K562 (cell line): Measurements from ENCODE around the gene PRKACA. TPM values are rescaled to one million over a fixed set of nuclear protein-coding genes. Genes with fewer than 3 reads are reported as not detected.

Source experiments
- BRD9 ChIP-seq: fragments of 450-650 bp; IDR thresholded peaks from 2 replicates; pipeline ENCODE4 v1.6.1; 2018; ENCODE audit warnings: low read depth; ENCODE audit not compliant: partially characterized antibody
- CSDE1 ChIP-seq, 2 experiments: fragments of 450-650 bp; IDR thresholded peaks; 2 replicates each; pipeline ENCODE4 v1.6.1; 2016; ENCODE audit warnings: mild to moderate bottlenecking in 1 of 2
- E2F3 ChIP-seq: fragments of 250-450 bp; sonication (Bioruptor Pico); IDR thresholded peaks from 2 replicates; pipeline ENCODE4 v1.4.0; 2020; ENCODE audit warnings: mild to moderate bottlenecking
- EZH2 ChIP-seq: IDR thresholded peaks from 2 replicates; pipeline ENCODE4 v1.6.1; 2012; ENCODE audit warnings: low read depth, mild to moderate bottlenecking, inconsistent platforms, low read length, borderline replicate concordance
- GMEB1 ChIP-seq: fragments of 250-450 bp; sonication (Bioruptor Pico); IDR thresholded peaks from 2 replicates; pipeline ENCODE4 v1.4.0; 2020; ENCODE audit warnings: mild to moderate bottlenecking
- JUNB ChIP-seq: fragments of 450-650 bp; formaldehyde crosslinking; conservative IDR thresholded peaks from 2 replicates; pipeline ENCODE4 v1.4.0; 2020; ENCODE audit warnings: mild to moderate bottlenecking
- NONO ChIP-seq, 2 experiments: fragments of 200-400 bp in 1 of 2; fragments of 450-650 bp in 1 of 2; formaldehyde crosslinking in 1 of 2; IDR thresholded peaks; 2 replicates each; pipeline ENCODE4 v1.6.1; 2017; ENCODE audit warnings: low read depth in 2 of 2, mild to moderate bottlenecking in 2 of 2, moderate library complexity in 2 of 2, low read length in 1 of 2
- RERE ChIP-seq: sonication (generic); formaldehyde crosslinking; IDR thresholded peaks from 2 replicates; pipeline ENCODE4 v1.8.0; 2023; ENCODE audit warnings: missing genetic modification reagents, mild to moderate bottlenecking, borderline replicate concordance
- TARDBP ChIP-seq: fragments of 450-650 bp; IDR thresholded peaks from 2 replicates; pipeline ENCODE4 v1.6.1; 2016
- TCF15 ChIP-seq: fragments of 250-450 bp; sonication (Bioruptor Pico); IDR thresholded peaks from 2 replicates; pipeline ENCODE4 v1.8.0; 2022; ENCODE audit warnings: moderate library complexity, mild to moderate bottlenecking, inconsistent platforms
- TSHZ1 ChIP-seq: fragments of 250-450 bp; sonication (Bioruptor Pico); IDR thresholded peaks from 2 replicates; pipeline ENCODE4 v1.4.0; 2020; ENCODE audit warnings: mild to moderate bottlenecking, moderate library complexity
- YBX1 ChIP-seq: fragments of 450-650 bp; IDR thresholded peaks from 2 replicates; pipeline ENCODE4 v1.7.1; 2016; ENCODE audit warnings: mild to moderate bottlenecking
- ZNF395 ChIP-seq: fragments of 200-800 bp; sonication (Bioruptor generic); IDR thresholded peaks from 2 replicates; pipeline ENCODE4 v1.6.1; 2017; ENCODE audit warnings: missing genetic modification characterization, missing compliant biosample characterization
- ZNF699 ChIP-seq: fragments of 250-450 bp; sonication (Bioruptor Pico); IDR thresholded peaks from 2 replicates; pipeline ENCODE4 v1.8.0; 2021; ENCODE audit warnings: mild to moderate bottlenecking, moderate library complexity; ENCODE audit not compliant: insufficient replicate concordance
- ZNF764 ChIP-seq: fragments of 250-450 bp; sonication (Bioruptor Pico); IDR thresholded peaks from 2 replicates; pipeline ENCODE4 v1.4.0; 2020; ENCODE audit warnings: low read depth, mild to moderate bottlenecking, moderate library complexity
- polyA plus RNA-seq, 8 experiments: library from polyadenylated mRNA; depleted of rRNA in 4 of 8; stranded (reverse) in 5 of 8; unstranded in 3 of 8; fragments of >200 nt; fragmentation: Nextera tagmentation in 2 of 8; fragmentation: Illumina TruSeq in 1 of 8; extraction: Ambion mirVana in 2 of 8; extraction: Trizol in 1 of 8; gene quantifications; 2 replicates each; pipeline versions ENCODE4 v1.2.1 to v1.2.3, GENCODE V29; 2011 to 2014; ENCODE audit warnings: inconsistent platforms in 1 of 8, missing spikeins in 1 of 8
- total RNA-seq, 7 experiments: library from RNA; depleted of rRNA in 6 of 7; stranded (reverse); fragments of >200 nt in 6 of 7; fragmentation: Illumina TruSeq in 2 of 7; extraction: Trizol in 2 of 7; gene quantifications; 2 replicates each; pipeline versions ENCODE4 v1.2.1 to v1.2.3, GENCODE V29; 2011 to 2021; ENCODE audit warnings: low replicate concordance in 1 of 7

Gene PRKACA
- total and polyA plus RNA-seq, 9 of the 15 experiments (the other 6 are each of a cell fraction or from before 2014, with no cell fraction given): 1.2 to 63.1 (median 13.0) TPM

- TF ChIP-seq TSHZ1: no peak; the same call in 1 of the 2 replicates
- no peak for TF ChIP-seq YBX1
- TF ChIP-seq TARDBP: no peak
- TF ChIP-seq ZNF395: peak; percentile 62; the same call in 1 of the 2 replicates
- no peak for TF ChIP-seq JUNB (CRISPR knock-in tag)
- TF ChIP-seq ZNF699 (CRISPR knock-in tag): no peak
- no peak for TF ChIP-seq CSDE1 (IDR thresholded peaks at IDR 0.05)
- no peak for TF ChIP-seq BRD9
- peak; percentile 47; the same call in 1 of the 2 replicates for TF ChIP-seq GMEB1 (CRISPR knock-in tag)
- no peak for TF ChIP-seq TCF15 (CRISPR knock-in tag)
- TF ChIP-seq RERE: no peak
- no peak for TF ChIP-seq ZNF764
- no peak for TF ChIP-seq EZH2
- TF ChIP-seq NONO (IDR thresholded peaks at IDR 0.05; ENCODE audit: low read depth in 2 of 2, low read length in 1 of 2): peak in 1 of 2 experiments; percentile 85; a peak in 2 of 4 replicates
- TF ChIP-seq E2F3 (CRISPR knock-in tag): no peak
Measured at GRCh38 chr19:14073261-14073924, 44.2 kb downstream of the PRKACA start (continued).
